MCF 10A (cell line): ENCODE data around the gene BTBD6. TPM values are rescaled to one million over a fixed set of nuclear protein-coding genes. Genes with fewer than 3 reads are reported as not detected.

Experiments used
- BruUV-seq: library from RNA; stranded (reverse); fragments of 400-500 nt; replicated peaks from 2 replicates; lab custom pipeline; 2021; lab: Mats Ljungman, UMichigan
- CTCF ChIA-PET: fragments of 300-600 bp; sonication (Branson Sonifier 250); formaldehyde crosslinking; extraction: SDS; loops from one replicate; lab custom pipeline; 2021; ENCODE audit warnings: antibody characterized with exemption, inconsistent platforms; lab: Yijun Ruan, JAX
- POLR2A ChIA-PET: fragments of 300-600, 350-650 bp; sonication (Branson Sonifier 250); formaldehyde crosslinking; extraction: SDS; loops from one replicate; lab custom pipeline; 2020; ENCODE audit warnings: antibody characterized with exemption, inconsistent platforms; lab: Yijun Ruan, JAX
- DNase-seq: peaks from one replicate; pipeline ENCODE4 v3.0.0-alpha.2; 2018; ENCODE audit not compliant: unreplicated experiment
- H3K27ac Mint-ChIP-seq: one replicate; pipeline ENCODE4 v1.8.0; 2022; ENCODE audit warnings: mild to moderate bottlenecking, low read depth, mixed read lengths; ENCODE audit not compliant: unreplicated experiment
- H3K27me3 Mint-ChIP-seq: one replicate; pipeline ENCODE4 v1.8.0; 2022; ENCODE audit warnings: mixed read lengths; ENCODE audit not compliant: insufficient read depth, unreplicated experiment
- H3K36me3 Mint-ChIP-seq: one replicate; pipeline ENCODE4 v1.8.0; 2022; ENCODE audit warnings: mild to moderate bottlenecking, moderate library complexity, mixed read lengths; ENCODE audit not compliant: insufficient read depth, unreplicated experiment
- H3K4me1 Mint-ChIP-seq: one replicate; pipeline ENCODE4 v1.8.0; 2022; ENCODE audit warnings: mixed read lengths; ENCODE audit not compliant: insufficient read depth, unreplicated experiment
- H3K4me3 Mint-ChIP-seq: one replicate; pipeline ENCODE4 v1.8.0; 2022; ENCODE audit warnings: mild to moderate bottlenecking, moderate library complexity, mixed read lengths; ENCODE audit not compliant: unreplicated experiment
- H3K9me3 Mint-ChIP-seq: one replicate; pipeline ENCODE4 v1.8.0; 2022; ENCODE audit warnings: mixed read lengths; ENCODE audit not compliant: unreplicated experiment
- intact Hi-C: fragments of 100-400 bp; cut with micrococcal nuclease; formaldehyde crosslinking; loops from 2 replicates; pipeline ENCODE4 v1.14.1; 2022
- total RNA-seq: library from RNA; stranded (reverse); gene quantifications from 2 replicates; pipeline ENCODE4 v1.2.3, GENCODE V29; 2022
- TF ChIP-seq, protein P1 (sequence below): fragments of 200-600 bp; IDR thresholded peaks from one replicate; pipeline ENCODE4 v1.8.0; 2022; ENCODE audit warnings: antibody characterized with exemption, mild to moderate bottlenecking; ENCODE audit not compliant: unreplicated experiment

The BTBD6 gene
- total RNA-seq, 1 experiment from 2014 or later, result 24.5 TPM

DNA sequence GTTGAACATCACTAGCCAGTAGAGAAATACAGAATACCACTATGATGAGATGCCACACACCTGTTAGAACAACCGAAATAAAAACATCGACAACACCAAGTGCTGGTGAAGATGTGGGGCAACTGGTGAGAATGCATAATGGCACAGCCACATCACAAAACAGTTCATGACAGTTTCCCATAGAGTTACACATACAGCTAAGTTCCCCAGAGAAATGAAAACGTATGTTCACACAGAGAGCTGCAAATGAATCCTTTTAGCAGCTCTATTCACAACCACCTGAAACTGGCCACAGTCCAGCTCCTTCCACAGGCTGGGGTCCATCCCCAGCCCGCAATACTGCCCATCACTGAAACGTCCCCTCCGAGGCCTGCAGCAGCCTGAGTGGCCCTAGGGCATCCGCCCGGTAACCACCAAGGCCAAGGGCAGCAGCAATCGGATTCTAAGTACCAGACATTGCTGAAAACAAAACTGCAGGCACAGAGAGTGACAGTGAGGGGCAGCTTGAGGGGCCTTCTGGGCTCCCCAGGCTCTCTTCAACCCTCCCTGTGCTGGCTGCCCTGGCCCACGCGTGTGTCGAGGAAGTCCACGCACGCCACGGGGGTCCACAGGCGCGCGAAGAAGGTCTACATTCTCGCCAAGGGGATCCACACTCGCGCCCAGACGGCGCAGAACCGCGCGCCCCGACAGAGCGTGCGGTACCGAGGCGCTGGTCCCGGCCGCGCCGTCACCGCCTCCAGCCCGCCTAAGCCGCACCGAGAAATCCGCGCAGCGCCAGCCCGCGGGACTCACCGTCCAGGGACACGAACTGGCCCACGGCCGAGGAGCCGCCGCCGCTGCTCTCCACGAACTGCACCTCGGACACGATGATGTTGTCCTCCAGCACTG, 51.6 kb downstream of the BTBD6 start:
- H3K9me3 Mint-ChIP-seq, result no peaks in the 10 kb centered on the region
- no peak for DNase-seq
- peaks cover 22% of the 10 kb centered on the region for H3K4me1 Mint-ChIP-seq
- ChIA-PET CTCF (interaction anchor here (0.6 to 0.9 kb wide), 2 partner anchors 8 to 52 kb away, joined by 4 to 5 read pairs; no protein-coding TSS in a partner anchor), POLR2A (interaction anchor here (0.8 to 2.0 kb wide), 13 partner anchors 11 to 550 kb away, joined by 3 to 29 read pairs (median 4); partner anchors contain the start of genes BTBD6 and PACS2)
- BruUV-seq, result TSS peak; percentile 24
- H3K36me3 Mint-ChIP-seq, result no peaks in the 10 kb centered on the region
- H3K27me3 Mint-ChIP-seq, result no peaks in the 10 kb centered on the region
- H3K4me3 Mint-ChIP-seq, result peak overlapping the region; percentile 83
- peak overlapping the region; percentile 12 for H3K27ac Mint-ChIP-seq
- intact Hi-C loops, result no loop called here
- TF ChIP-seq, protein P1, sequence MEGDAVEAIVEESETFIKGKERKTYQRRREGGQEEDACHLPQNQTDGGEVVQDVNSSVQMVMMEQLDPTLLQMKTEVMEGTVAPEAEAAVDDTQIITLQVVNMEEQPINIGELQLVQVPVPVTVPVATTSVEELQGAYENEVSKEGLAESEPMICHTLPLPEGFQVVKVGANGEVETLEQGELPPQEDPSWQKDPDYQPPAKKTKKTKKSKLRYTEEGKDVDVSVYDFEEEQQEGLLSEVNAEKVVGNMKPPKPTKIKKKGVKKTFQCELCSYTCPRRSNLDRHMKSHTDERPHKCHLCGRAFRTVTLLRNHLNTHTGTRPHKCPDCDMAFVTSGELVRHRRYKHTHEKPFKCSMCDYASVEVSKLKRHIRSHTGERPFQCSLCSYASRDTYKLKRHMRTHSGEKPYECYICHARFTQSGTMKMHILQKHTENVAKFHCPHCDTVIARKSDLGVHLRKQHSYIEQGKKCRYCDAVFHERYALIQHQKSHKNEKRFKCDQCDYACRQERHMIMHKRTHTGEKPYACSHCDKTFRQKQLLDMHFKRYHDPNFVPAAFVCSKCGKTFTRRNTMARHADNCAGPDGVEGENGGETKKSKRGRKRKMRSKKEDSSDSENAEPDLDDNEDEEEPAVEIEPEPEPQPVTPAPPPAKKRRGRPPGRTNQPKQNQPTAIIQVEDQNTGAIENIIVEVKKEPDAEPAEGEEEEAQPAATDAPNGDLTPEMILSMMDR, result no peak

Other genes starting within 250 kb of the BTBD6 start
- 29.3 and 33.0 TPM in 2 replicates for gene CDCA4, start 227.4 kb upstream of the BTBD6 start, total RNA-seq
- 0.42 TPM in 1 of 2 replicates, not detected in the other for gene GPR132, start 183.1 kb upstream of the BTBD6 start, total RNA-seq
- gene JAG2, start 79.8 kb upstream of the BTBD6 start, total RNA-seq, result 33.5 and 33.7 TPM in 2 replicates
- gene NUDT14, start 67.2 kb upstream of the BTBD6 start, total RNA-seq, result 26.1 and 27.4 TPM in 2 replicates
- 30.7 and 34.3 TPM in 2 replicates for gene BRF1, start 52.5 kb downstream of the BTBD6 start, total RNA-seq
- gene PACS2, start 66.2 kb downstream of the BTBD6 start, total RNA-seq, result 49.7 and 57.7 TPM in 2 replicates
- 4.1 and 6.2 TPM in 2 replicates for gene TEX22, start 150.0 kb downstream of the BTBD6 start, total RNA-seq
- gene MTA1, start 171.3 kb downstream of the BTBD6 start, total RNA-seq, result 154 and 166 TPM in 2 replicates
- gene CRIP2, start 226.3 kb downstream of the BTBD6 start, total RNA-seq, result 31.1 and 50.5 TPM in 2 replicates
- not detected in 2 replicates for gene CRIP1, start 238.4 kb downstream of the BTBD6 start, total RNA-seq
- 11.2 and 17.6 TPM in 2 replicates for gene TEDC1, start 242.7 kb downstream of the BTBD6 start, total RNA-seq